GM12801 (cell line): Measurements from ENCODE around the gene EFNB3.

Source experiments
- TF ChIP-seq, protein P1 (sequence below): IDR thresholded peaks from one replicate; pipeline ENCODE4 v1.5.1; 2011; ENCODE audit warnings: control low read depth; ENCODE audit not compliant: insufficient read length; ENCODE audit errors: extremely low read depth

EFNB3 gene

DNA sequence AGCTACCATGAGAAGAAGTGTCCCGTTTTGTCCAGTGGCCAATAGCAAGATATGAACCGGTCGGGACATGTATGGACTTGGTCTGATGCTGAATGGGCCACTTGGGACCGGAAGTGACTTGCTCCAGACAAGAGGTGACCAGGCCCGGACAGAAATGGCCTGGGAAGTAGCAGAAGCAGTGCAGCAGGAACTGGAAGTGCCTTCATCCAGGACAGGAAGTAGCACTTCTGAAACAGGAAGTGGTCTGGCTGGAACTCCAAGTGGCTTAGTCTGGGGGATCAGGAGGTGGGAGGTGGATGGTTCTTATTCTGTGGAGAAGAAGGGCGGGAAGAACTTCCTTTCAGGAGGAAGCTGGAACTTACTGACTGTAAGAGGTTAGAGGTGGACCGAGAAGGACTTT is 5.3 kb downstream of the EFNB3 start:
- TF ChIP-seq, protein P1, sequence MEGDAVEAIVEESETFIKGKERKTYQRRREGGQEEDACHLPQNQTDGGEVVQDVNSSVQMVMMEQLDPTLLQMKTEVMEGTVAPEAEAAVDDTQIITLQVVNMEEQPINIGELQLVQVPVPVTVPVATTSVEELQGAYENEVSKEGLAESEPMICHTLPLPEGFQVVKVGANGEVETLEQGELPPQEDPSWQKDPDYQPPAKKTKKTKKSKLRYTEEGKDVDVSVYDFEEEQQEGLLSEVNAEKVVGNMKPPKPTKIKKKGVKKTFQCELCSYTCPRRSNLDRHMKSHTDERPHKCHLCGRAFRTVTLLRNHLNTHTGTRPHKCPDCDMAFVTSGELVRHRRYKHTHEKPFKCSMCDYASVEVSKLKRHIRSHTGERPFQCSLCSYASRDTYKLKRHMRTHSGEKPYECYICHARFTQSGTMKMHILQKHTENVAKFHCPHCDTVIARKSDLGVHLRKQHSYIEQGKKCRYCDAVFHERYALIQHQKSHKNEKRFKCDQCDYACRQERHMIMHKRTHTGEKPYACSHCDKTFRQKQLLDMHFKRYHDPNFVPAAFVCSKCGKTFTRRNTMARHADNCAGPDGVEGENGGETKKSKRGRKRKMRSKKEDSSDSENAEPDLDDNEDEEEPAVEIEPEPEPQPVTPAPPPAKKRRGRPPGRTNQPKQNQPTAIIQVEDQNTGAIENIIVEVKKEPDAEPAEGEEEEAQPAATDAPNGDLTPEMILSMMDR: no peak

DNA sequence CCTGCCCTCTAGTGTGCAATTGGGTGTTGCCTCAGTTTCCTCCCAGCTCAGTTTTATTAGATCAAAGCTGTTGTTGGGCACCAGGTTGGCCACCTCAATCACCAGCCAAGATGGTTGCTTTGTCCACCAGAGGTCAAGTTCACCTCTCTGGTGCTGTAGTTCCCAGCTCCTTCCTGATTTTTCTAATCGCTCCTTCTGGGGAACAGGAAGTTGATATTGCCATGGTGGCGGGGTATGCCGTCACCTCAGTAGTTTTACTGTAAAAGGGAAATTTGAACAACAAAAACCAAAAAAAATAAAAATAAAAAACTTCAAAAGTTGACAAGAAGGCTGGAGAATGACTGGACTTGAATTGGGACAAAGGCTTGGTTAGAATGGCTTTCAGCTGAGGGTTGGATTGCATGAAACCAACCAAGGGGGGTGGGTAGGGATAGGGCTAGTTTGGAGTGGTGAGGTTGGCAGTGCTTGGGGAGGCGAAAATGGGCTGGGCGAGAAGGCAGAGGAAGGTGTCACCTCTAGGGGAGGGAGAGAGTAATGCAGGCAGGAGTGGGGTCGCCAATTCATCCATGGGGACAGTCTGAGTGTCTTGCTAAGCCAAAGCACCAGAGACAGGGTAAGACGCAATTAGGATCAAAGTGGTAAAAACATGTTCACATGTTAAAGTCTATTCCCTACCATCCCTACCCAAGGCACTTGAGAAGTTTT is 6.2 kb downstream of the EFNB3 start:
- TF ChIP-seq, protein P1: no peak

DNA sequence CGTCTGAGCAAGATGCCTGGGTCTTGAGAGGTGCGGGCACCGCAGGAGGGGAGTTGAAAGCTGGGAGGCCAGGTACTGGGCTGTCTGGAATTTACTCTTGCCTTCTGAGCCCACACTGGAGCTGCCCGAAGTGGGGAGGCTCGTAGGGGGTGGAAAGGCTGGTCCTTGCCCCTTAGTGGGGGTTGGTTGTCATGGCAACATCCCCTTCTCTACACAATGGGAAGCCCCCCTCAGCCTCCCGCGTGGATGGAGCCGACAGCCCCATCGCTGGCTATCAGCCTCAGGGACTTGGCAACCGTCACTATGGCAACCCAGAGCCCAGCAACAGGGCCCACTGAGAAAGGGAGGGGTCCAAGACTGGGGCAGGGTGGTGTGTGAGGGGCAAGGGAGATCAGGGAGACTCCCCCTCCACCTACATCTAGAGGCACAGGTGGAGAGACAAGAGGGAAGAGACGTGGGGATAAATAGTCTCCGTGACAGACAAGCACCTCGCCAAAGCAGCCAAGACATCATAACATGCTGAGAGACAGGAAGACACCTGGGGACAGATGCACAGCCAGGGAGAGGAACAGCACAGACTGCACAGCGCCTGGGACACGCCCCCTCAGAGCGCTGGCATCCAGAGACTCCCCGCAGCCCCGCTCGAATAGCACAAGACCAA is 7.2 kb downstream of the EFNB3 start:
- TF ChIP-seq, protein P1: no peak

DNA sequence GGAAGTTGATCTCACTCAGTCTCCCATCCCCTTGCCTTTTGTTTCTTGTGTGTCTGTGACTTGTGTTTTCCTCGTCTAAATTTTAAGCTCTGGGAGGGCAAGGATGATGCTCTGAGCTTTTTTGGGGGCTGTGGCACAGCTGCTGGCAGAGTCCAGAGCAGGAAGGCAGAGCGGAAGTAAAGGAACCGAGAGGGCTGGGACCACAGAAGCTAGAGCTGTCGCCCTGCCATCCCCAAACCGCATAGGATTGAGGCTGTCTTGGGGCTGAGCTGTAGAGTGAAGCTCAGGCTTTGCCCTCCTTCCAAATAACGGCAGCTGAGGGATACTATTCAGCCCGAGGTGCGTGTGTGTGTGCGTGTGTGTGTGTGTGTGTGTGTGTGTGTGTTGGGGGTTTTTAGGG is 8.8 kb downstream of the EFNB3 start:
- TF ChIP-seq, protein P1: no peak

DNA sequence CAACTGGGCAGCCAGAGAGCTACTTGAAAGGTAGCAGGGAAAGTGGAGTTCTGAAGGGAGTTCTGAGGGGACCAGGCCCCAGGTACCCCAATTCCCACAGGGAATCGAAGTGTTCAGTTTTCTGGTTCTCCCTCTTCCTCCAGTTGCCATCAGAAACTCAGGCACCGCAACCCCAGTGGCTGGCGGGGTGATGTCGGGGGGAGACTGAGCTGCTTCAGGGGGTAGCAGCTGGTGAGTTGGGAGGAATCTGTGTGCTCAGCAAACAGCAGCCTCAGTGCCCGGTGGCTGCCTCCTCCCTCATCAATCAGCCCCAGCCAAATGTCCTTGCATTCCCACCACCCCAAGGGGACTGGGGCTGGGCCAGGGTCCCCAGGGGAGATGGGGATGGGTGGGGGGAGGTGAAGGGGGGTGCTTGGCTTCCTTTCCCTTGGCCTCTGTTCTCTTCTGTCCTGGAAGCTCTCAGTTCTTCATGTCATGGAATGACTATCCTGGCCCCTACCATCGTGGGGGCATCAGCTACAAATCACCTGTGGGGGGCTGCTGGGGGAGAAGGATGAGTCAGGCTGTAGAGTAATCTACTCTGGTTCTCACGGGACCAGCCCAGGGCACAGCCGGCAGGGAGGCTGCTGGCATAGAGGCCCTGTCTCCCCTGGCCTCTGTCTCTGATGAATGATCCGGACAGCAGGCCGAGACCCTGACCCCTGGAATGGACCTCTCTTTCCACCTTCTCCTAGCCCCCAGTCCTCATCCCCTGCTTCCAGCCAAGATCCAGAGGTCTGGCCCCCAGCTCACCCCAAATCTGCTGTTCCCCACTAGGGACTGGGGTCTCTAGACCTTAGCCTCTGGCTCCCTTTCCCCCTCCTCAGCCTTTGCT is 10.0 kb downstream of the EFNB3 start:
- TF ChIP-seq, protein P1: no peak

DNA sequence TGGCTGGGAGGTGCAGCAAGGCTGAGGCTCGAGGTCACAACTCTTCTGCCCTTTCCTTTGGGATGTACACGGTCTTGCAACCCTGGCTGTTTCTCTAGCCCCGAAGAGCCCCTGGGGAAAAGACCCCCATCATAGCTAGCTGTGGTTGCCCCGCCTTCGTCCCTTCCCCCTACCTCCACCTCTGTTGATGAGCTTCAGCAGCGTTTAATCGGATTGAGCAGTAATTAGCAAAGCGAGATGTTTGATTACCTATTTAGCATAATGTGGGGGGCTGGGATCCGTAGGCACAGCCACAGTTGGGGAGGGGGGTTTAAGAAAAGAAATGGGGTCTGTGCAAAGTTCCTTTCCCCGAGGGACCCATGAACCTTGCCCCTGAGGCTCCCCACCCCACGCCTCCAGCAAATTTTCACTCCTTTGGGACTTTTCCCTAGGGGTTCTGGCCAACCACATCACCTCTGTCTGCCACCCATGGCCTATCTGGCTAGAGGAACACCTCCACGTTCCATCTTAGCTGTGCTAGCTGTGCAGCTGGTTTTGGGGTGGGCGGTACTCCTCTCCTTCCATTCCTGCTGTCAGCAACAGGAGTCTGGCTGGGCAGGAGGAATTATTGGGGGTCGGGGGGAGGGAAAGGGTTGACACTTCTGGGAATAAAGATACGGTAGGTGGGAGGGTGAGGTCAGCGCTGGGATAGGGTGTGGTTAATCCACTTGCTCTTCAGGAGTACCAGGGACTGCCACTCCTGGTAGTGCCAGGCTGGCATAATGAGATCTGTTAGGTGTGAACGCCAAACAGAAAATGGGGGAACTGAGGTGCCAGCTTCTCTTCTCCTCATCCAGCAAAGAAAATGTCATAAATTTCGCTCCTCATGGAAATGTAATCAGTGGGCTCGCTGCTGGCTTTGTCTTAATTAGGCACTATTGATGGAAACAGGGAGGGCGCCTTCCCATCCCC is 11.2 kb downstream of the EFNB3 start:
- TF ChIP-seq, protein P1: no peak
